Keratinocyte (primary cell): ENCODE measurements around the gene SERTM1.

Source experiments
- CTCF ChIP-seq, 3 experiments: IDR thresholded peaks in 1 of 3; conservative IDR thresholded peaks in 1 of 3; optimal IDR thresholded peaks in 1 of 3; 2 replicates in 2 of 3; 3 replicates in 1 of 3; pipeline versions ENCODE3 to v1.5.1; 2011; ENCODE audit warnings: low read length in 3 of 3, mild to moderate bottlenecking in 3 of 3, moderate library complexity in 2 of 3, control low read depth in 1 of 3, inconsistent platforms in 1 of 3; ENCODE audit not compliant: insufficient read depth in 2 of 3; ENCODE audit errors: extremely low read depth in 1 of 3
- EZH2 ChIP-seq: IDR thresholded peaks from one replicate; pipeline ENCODE4 v1.6.1; 2012; ENCODE audit warnings: inconsistent platforms, mild to moderate bottlenecking, low read length, moderate library complexity

GRCh38 chr13:36629057-36629385 lies 44.8 kb upstream of the SERTM1 start:
- no peak for TF ChIP-seq CTCF (optimal IDR thresholded peaks at IDR 0.05 in 1 of 3, IDR thresholded peaks at IDR 0.05 in 1 of 3, conservative IDR thresholded peaks at IDR 0.05 in 1 of 3; ENCODE audit: extremely low read depth in 1 of 3, insufficient read depth in 2 of 3, low read length in 3 of 3)
- no peak for TF ChIP-seq EZH2
